Kidney (tissue), 22 donors: Measurements from ENCODE around the gene PIM3. TPM values are rescaled to one million over a fixed set of nuclear protein-coding genes. Genes with fewer than 3 reads are reported as not detected.

ENCODE experiments used
- DNase-seq, 5 donors: peaks; one replicate each; pipeline ENCODE4 v3.0.0-alpha.2; 2013 to 2020
- FAIRE-seq: peaks from 2 replicates; lab custom pipeline; 2012; peaks lifted over from hg19 to GRCh38; lab: Jason Lieb, UNC
- H3K27ac ChIP-seq, 2 donors: one replicate each; pipeline ENCODE4 v1.7.0; 2013; ENCODE audit warnings: low read depth in 2 of 2, low read length in 2 of 2, inconsistent platforms in 1 of 2
- H3K27me3 ChIP-seq: one replicate; pipeline ENCODE4 v1.7.1; 2013; ENCODE audit warnings: low read length, inconsistent platforms; ENCODE audit not compliant: control insufficient read depth, insufficient read depth
- H3K36me3 ChIP-seq, 3 donors: one replicate each; pipeline versions ENCODE4 v1.7.0 to v1.7.1; 2013; ENCODE audit warnings: low read length in 3 of 3, control low read depth in 1 of 3, inconsistent platforms in 1 of 3; ENCODE audit not compliant: insufficient read depth in 3 of 3, control insufficient read depth in 2 of 3
- H3K4me1 ChIP-seq, 3 donors: one replicate each; pipeline versions ENCODE4 v1.7.0 to v1.7.1; 2013; ENCODE audit warnings: low read length in 3 of 3, inconsistent platforms in 1 of 3, low read depth in 1 of 3; ENCODE audit not compliant: control insufficient read depth in 2 of 3, insufficient read depth in 2 of 3
- H3K4me3 ChIP-seq, 3 donors: one replicate each; pipeline versions ENCODE4 v1.7.0 to v1.8.1; 2013; ENCODE audit warnings: low read length in 3 of 3, control low read depth in 1 of 3, inconsistent platforms in 1 of 3
- H3K9ac ChIP-seq, 3 donors: one replicate each; pipeline versions ENCODE4 v1.7.0 to v1.7.1; 2013; ENCODE audit warnings: low read length in 3 of 3, control low read depth in 1 of 3, inconsistent platforms in 1 of 3
- H3K9me3 ChIP-seq, 3 donors: one replicate each; pipeline versions ENCODE4 v1.7.0 to v1.7.1; 2013; ENCODE audit warnings: low read length in 3 of 3, control low read depth in 1 of 3, inconsistent platforms in 1 of 3; ENCODE audit not compliant: control insufficient read depth in 2 of 3, insufficient read depth in 1 of 3
- intact Hi-C: fragments of 100-400 bp; cut with DNase I; formaldehyde crosslinking; loops from one replicate; pipeline ENCODE4 v1.11.1; 2022
- long read RNA-seq, 10 donors: library from polyadenylated mRNA in 1 of 10; unstranded in 1 of 10; transcript quantifications; one replicate each; pipeline ENCODE4 v2.0.0 and lab custom pipeline, GENCODE V29; 2021 to 2026
- polyA plus RNA-seq: library from polyadenylated mRNA; stranded (reverse); fragments of 350-450 nt; fragmentation: Illumina TruSeq; extraction: RNeasy Lipid Tissue Mini Kit (QIAGEN cat#74804); gene quantifications from one replicate; pipeline ENCODE4 v1.2.3, GENCODE V29; 2014; ENCODE audit warnings: low read depth, low replicate concordance; ENCODE audit not compliant: insufficient read depth
- total RNA-seq: library from RNA; stranded (reverse); fragmentation: NEBNext Ultra II Directional; extraction: Animal tissue kit (Norgen Biotek cat#: 25700); gene quantifications from one replicate; pipeline ENCODE4 v1.2.1, GENCODE V29; 2021
- TF ChIP-seq, protein P1 (sequence below): IDR thresholded peaks from 3 replicates; pipeline ENCODE4 v1.5.1; 2012; ENCODE audit warnings: mild to moderate bottlenecking, moderate library complexity, borderline replicate concordance; ENCODE audit not compliant: insufficient read depth; ENCODE audit errors: extremely low read depth
- donor health status: control.
- donor health status: control.
- donor health status: control.
- donor health status: control.
- donor health status: control.
- donor health status: DM: yes; HTN: yes; CAD: no.
- donor health status: Normal renal cell carcinoma (clear cell type).

PIM3 gene
- total RNA-seq, result 107 TPM
- 96.5 TPM for polyA plus RNA-seq
- long read RNA-seq, donor 1, transcript PIM3-201 (6 exons, 2,369 nt), result major isoform, 13 of 13 reads
- long read RNA-seq, donor 1, partial matches to known transcripts, result 0 of 13 reads
- long read RNA-seq, donor 1, other reads (novel, unspliced or antisense), result 0 of 13 reads
- long read RNA-seq, donor 2, transcript PIM3-201 (6 exons, 2,369 nt), result major isoform, 14 of 52 reads
- long read RNA-seq, donor 2, partial matches to known transcripts, result 38 of 52 reads
- long read RNA-seq, donor 2, other reads (novel, unspliced or antisense), result 0 of 52 reads
- long read RNA-seq, donor 3, transcript PIM3-201 (6 exons, 2,369 nt), result major isoform, 8 of 8 reads
- long read RNA-seq, donor 3, partial matches to known transcripts, result 0 of 8 reads
- long read RNA-seq, donor 3, other reads (novel, unspliced or antisense), result 0 of 8 reads
- long read RNA-seq, donor 4, transcript PIM3-201 (6 exons, 2,369 nt), result major isoform, 16 of 16 reads
- long read RNA-seq, donor 4, partial matches to known transcripts, result 0 of 16 reads
- long read RNA-seq, donor 4, other reads (novel, unspliced or antisense), result 0 of 16 reads
- long read RNA-seq, donor 5, result 0 reads
- long read RNA-seq, donor 6, transcript PIM3-201 (6 exons, 2,369 nt), result major isoform, 7 of 7 reads
- long read RNA-seq, donor 6, partial matches to known transcripts, result 0 of 7 reads
- long read RNA-seq, donor 6, other reads (novel, unspliced or antisense), result 0 of 7 reads
- long read RNA-seq, donor 7, transcript PIM3-201 (6 exons, 2,369 nt), result major isoform, 360 of 468 reads
- long read RNA-seq, donor 7, partial matches to known transcripts, result 88 of 468 reads
- long read RNA-seq, donor 7, other reads (novel, unspliced or antisense), result 20 of 468 reads
- long read RNA-seq, donor 8, transcript PIM3-201 (6 exons, 2,369 nt), result major isoform, 8 of 8 reads
- long read RNA-seq, donor 8, partial matches to known transcripts, result 0 of 8 reads
- long read RNA-seq, donor 8, other reads (novel, unspliced or antisense), result 0 of 8 reads
- long read RNA-seq, donor 9, transcript PIM3-201 (6 exons, 2,369 nt), result major isoform, 5 of 5 reads
- long read RNA-seq, donor 9, partial matches to known transcripts, result 0 of 5 reads
- long read RNA-seq, donor 9, other reads (novel, unspliced or antisense), result 0 of 5 reads
- long read RNA-seq, donor 10, transcript PIM3-201 (6 exons, 2,369 nt), result major isoform, 12 of 13 reads
- long read RNA-seq, donor 10, partial matches to known transcripts, result 0 of 13 reads
- long read RNA-seq, donor 10, other reads (novel, unspliced or antisense), result 0 of 13 reads

DNA sequence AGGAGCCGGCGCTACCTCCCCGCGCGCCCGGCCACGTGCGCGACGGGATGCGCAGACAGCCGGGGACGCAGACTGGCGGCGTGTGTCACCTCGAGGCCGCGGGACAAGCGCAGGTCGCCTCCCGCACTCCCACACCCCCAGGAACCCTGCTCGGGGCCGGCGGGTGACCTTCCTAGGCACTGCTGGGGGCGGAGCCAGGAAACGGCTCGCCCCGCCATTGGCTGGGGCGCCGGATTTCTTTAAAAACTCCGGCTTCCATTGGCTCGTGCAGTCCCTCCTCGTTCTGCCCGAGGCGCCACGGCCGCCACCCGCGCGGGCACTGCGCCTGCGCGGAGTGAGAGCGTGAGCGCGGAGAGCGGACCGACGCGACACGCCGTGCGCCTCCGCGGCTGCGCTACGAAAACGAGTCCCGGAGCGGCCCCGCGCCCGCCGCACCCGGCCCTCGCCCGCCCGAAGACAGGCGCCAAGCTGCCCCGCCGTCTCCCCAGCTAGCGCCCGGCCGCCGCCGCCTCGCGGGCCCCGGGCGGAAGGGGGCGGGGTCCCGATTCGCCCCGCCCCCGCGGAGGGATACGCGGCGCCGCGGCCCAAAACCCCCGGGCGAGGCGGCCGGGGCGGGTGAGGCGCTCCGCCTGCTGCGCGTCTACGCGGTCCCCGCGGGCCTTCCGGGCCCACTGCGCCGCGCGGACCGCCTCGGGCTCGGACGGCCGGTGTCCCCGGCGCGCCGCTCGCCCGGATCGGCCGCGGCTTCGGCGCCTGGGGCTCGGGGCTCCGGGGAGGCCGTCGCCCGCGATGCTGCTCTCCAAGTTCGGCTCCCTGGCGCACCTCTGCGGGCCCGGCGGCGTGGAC lies at the start of gene PIM3:
Gene PIM3 (plus strand): TSS at position 614 of the 846 bp plus-strand sequence. CDS start 176 bp downstream, at position 790.
- H3K4me1 ChIP-seq, result peaks cover 0 to 33% (median 22%) of the 10 kb centered on the region in 3 donors
- FAIRE-seq (peak; percentile 11), DNase-seq (peak; percentile 95 to 99 (median 98))
- H3K9me3 ChIP-seq, result no peaks in the 10 kb centered on the region
- peak within 1 kb of the TSS; percentile 62 to 91 (median 81) for H3K4me3 ChIP-seq
- intact Hi-C loops, result no loop called here
- peak within 1 kb of the TSS; percentile 22 to 84 (median 82) for H3K9ac ChIP-seq
- H3K27me3 ChIP-seq, result no peaks in the 10 kb centered on the region
- peak within 1 kb of the TSS; percentile 97 for H3K27ac ChIP-seq
- H3K36me3 ChIP-seq, result peaks cover 0 to 24% (median 7%) of the 10 kb centered on the region in 3 donors
- TF ChIP-seq, protein P1, sequence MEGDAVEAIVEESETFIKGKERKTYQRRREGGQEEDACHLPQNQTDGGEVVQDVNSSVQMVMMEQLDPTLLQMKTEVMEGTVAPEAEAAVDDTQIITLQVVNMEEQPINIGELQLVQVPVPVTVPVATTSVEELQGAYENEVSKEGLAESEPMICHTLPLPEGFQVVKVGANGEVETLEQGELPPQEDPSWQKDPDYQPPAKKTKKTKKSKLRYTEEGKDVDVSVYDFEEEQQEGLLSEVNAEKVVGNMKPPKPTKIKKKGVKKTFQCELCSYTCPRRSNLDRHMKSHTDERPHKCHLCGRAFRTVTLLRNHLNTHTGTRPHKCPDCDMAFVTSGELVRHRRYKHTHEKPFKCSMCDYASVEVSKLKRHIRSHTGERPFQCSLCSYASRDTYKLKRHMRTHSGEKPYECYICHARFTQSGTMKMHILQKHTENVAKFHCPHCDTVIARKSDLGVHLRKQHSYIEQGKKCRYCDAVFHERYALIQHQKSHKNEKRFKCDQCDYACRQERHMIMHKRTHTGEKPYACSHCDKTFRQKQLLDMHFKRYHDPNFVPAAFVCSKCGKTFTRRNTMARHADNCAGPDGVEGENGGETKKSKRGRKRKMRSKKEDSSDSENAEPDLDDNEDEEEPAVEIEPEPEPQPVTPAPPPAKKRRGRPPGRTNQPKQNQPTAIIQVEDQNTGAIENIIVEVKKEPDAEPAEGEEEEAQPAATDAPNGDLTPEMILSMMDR, result no peak

DNA sequence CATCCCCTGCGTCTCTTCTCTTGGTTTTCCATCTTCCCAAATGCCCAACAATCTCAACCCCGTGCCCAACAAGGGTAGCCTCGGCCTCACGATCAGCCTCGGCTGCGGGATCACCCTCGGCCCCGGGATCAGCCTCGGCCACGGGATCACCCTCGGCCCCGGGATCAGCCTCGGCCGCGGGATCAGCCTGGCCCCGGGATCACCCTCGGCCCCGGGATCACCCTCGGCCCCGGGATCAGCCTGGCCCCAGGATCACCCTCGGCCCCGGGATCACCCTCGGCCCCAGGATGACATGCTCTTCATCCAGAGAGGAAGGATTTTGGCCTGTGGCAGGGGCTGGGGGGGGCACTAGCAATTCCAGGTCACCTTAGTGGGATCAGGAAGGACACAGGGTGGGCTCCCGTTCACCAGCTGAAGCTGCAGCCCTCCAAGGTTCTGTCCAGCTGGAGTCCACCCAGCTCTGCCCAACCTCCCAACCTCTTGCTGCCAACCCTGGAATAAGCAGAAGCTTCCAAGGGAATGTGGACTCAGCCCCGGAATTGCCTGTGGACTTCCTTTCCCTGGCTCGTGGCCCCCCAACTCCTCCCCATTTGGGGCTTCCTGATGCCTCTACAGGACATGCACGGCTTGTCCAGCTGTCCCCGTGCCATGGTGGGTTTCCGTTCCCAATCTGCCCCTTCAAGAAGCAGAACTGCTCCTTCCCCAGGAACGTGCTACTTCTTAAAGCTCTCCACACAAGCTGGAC lies 48.5 kb upstream of the PIM3 start:
- H3K36me3 ChIP-seq, result peaks cover 0 to 14% (median 7%) of the 10 kb centered on the region in 3 donors
- H3K9ac ChIP-seq, result no peak overlapping the region
- FAIRE-seq (no peak), DNase-seq (peak in 1 of 5 donors; percentile 57)
- TF ChIP-seq, protein P1, result no peak
- intact Hi-C loops, result no loop called here
- H3K27ac ChIP-seq, result no peak overlapping the region
- H3K27me3 ChIP-seq, result no peaks in the 10 kb centered on the region
- H3K4me1 ChIP-seq, result peaks cover 0 to 2% (median 0%) of the 10 kb centered on the region in 3 donors
- H3K9me3 ChIP-seq, result no peaks in the 10 kb centered on the region
- no peak overlapping the region for H3K4me3 ChIP-seq
